NCI-H460 (cell line): Measurements from ENCODE around the gene MTG2. TPM values are rescaled to one million over a fixed set of nuclear protein-coding genes. Genes with fewer than 3 reads are reported as not detected.

Experiments used
- DNase-seq: peaks from one replicate; pipeline ENCODE4 v3.0.0-alpha.2; 2016; ENCODE audit warnings: low read depth; ENCODE audit errors: extremely low read depth
- total RNA-seq: library from RNA; depleted of rRNA; stranded (reverse); fragments of >200 nt; shearing (Covaris generic); gene quantifications from 2 replicates; pipeline ENCODE4 v1.2.3, GENCODE V29; 2014; rRNA removed

Gene MTG2
- total RNA-seq, 1 experiment from 2014 or later = 42.3 TPM

- no peak for DNase-seq
Observed at GRCh38 chr20:62242176-62242575, 59.3 kb downstream of the MTG2 start.

- DNase-seq = no peak
Observed at GRCh38 chr20:62243106-62243505, 60.3 kb downstream of the MTG2 start.

DNA sequence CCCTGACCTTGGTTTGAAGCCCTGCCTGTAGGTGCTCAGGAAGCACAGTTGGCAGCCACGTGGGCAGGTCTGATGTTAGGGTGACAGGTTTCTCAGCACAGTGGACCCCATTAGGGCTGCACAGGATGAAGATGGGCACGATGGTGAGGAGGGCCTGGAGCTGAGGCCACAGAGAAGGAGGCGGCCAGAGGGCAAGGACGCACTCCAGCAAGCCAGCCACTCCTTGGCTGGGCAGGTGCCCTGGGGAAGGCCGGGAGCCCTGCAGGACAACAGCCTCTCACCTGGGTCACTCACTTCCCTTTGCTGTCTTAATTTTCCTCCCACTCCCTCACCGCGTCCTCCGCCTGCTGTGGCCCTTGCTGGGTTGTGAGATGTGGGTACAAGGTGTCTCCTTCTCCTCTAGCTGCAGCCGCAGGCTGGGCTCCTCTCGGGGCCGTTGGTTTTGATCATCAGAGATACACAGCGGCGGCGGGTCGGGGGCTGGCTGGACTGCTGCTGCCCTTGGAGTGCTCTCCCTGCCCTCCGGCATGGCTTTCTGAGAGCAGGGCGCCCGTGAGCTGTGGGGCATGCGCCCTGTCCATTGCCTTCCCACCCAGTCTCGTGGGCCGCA lies 61.2 kb downstream of the MTG2 start:
- no peak for DNase-seq

GRCh38 chr20:62244644-62245108 lies 61.8 kb downstream of the MTG2 start:
- DNase-seq = no peak

GRCh38 chr20:62245911-62246280 lies 63.1 kb downstream of the MTG2 start:
- no peak for DNase-seq

DNA sequence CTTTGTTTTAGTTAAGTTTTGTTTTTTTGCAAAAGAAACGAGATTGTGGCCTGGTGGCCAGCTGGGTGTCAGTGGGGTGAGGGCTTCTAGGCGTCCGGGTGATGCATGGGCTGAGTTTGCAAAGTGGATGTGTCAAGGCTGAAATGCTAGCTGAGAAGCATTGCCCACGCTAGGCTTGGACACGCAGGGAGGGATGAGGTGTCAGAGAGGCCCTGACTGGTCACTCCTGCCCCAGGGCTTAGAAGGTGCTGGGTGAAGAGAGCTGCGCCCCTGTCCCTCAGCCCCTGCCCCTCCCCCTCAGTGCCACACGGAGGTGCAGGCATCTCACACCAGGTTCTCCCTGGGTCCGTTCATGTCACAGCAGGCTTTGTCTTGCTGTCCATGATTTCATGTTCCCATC lies 63.6 kb downstream of the MTG2 start:
- no peak for DNase-seq

DNA sequence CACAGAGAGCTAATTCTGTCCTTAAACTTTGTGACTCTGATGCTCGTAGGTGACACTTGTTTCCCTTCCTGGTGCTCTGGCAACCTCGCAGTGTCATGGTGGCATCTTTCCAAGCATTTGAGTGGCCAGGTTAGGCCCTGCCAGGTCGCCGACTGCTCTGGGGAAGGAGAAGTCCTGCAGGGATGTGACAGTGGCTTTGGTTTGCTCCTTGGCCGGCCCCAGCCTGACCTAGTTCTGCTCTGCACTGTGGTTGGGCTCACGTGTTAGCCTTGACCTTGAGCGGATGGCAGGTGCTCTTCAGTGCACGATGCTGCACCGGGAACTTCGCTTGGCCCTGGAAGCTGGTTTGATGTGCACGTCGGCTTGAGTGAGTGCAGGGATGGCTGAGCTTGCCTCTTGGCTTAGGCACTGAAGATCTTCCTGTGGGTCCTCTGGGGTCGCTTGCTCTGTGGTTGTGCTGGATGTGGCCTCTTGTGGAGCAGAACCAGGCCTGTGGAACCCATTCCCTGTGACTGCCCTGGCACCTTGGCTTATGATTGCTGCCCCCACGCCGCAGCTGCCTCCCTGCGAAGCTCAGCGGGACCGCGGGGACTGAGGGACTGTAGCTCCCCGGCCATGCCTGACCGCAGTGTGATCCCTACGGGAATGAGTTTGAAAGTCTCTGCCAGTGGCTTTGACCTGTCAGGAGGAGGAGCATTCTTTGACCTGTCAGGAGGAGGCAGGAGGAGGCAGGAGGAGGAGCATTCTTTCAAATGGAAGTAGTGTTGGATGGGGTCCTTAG lies 64.2 kb downstream of the MTG2 start:
- DNase-seq = no peak

DNA sequence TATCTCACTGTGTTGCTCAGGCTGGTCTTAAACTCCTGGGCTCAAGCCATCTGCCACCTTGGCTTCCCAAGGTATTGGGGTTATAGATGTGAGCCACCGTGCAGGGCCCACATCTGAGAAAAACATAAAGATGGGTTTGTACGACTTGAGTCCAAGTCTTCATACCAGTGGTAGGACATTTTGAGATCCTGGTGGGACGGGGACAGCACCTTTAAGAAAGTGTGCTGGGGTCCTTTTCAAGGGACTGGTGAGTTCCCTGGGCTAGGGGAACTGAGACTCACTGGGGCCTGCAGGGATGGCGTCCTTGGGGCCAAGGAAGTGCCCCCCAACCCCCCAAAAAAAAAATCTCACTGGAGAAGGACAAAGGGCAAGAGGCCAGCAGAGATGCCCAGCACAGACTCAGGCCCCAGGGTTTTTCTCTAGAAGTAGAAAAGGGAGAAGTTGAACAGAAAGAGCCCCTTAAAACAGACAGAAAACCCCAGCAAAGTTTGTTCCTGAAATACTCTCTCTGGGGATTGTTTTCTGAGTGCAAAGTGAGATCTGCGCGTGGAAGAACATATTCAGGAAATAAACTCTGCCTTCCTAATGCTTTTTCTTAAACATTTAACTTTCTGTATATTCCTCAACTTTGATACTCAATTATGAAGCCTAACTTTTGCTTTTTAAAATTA lies 66.2 kb downstream of the MTG2 start:
- no peak for DNase-seq

DNA sequence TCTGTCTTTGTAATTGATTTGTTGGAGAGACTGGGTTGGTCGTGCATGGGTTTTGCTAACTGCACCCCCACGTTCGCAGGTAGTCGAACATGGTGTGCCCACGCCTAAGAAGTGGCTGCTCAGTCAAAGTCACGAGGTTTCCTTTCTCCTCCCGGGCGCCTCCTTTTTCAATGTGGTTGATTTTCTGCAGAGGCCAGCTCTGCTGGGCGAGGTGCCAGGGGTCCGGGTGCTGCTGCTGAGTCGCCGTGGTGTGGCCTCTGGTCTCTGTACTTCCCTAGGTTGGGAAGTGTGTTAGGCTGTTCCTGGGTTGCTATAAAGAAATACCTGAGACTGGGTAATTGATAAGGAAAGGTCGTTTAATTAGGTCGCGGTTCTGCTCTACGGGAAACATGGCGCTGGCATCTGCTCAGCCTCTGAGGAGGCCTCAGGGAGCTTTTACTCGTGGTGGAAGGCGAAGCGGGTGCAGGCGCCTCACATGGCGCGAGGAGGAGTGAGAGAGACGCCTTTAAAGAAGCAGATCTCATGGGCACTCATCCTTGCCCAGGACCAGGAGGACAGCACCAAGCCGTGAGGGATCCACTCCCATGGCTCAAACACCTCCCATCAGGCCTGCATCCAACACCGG lies 69.6 kb downstream of the MTG2 start:
- no peak for DNase-seq

Other genes starting within 250 kb of the MTG2 start
- gene TAF4, start 117.1 kb upstream of the MTG2 start, total RNA-seq = 4.0 and 6.6 TPM in 2 replicates
- gene LSM14B, start 60.6 kb upstream of the MTG2 start, total RNA-seq = 24.6 and 29.2 TPM in 2 replicates
- gene PSMA7, start 39.6 kb upstream of the MTG2 start, total RNA-seq = 406 and 439 TPM in 2 replicates
- 10.6 and 11.7 TPM in 2 replicates for gene SS18L1, start 39.3 kb upstream of the MTG2 start, total RNA-seq
- not detected in 2 replicates for gene HRH3, start 37.2 kb downstream of the MTG2 start, total RNA-seq
- 12.4 and 14.8 TPM in 2 replicates for gene OSBPL2, start 55.5 kb downstream of the MTG2 start, total RNA-seq
- gene ADRM1, start 120.0 kb downstream of the MTG2 start, total RNA-seq = 142 and 176 TPM in 2 replicates
- gene LAMA5, start 184.3 kb downstream of the MTG2 start, total RNA-seq = 169 and 171 TPM in 2 replicates
- gene RPS21, start 204.1 kb downstream of the MTG2 start, total RNA-seq = 1,658 and 1,943 TPM in 2 replicates
- 2.1 and 3.1 TPM in 2 replicates for gene CABLES2, start 224.3 kb downstream of the MTG2 start, total RNA-seq
- not detected in 2 replicates for gene RBBP8NL, start 244.5 kb downstream of the MTG2 start, total RNA-seq